Measurements from ENCODE around the gene CLIC6. TPM values are rescaled to one million over a fixed set of nuclear protein-coding genes. Genes with fewer than 3 reads are reported as not detected.

The CLIC6 gene
- total RNA-seq, 2 donors from 2014 or later: 3.4 to 7.0 TPM

DNA sequence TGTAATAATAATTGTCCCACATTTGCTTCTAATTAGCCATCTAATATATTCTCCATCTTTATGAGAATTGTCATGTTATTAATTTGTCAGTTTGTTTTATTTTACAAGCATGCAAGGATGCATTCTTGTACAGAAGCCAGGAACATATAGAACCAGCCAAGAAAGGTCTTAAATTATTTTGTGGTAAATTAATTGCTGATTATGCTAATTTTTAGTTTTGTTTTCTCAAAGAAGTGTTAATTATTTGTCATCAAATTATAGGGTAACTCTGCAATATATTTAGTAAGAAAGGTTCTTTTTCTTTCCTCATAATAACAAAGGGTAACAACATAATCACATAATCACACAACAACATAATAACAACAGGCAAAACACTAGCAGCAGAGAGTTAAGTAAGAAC lies 5.7 kb downstream of the CLIC6 start:
- Histone ChIP-seq H3K9me3 (no peaks in the 10 kb centered on the region), H3K4me1 (replicated peaks) (no peaks in the 10 kb centered on the region), H3K27ac (no peak overlapping the region), H3K27me3 (replicated peaks; ENCODE audit: insufficient read depth) (no peaks in the 10 kb centered on the region), H3K4me3 (no peak overlapping the region), H3K36me3 (no peaks in the 10 kb centered on the region)
- intact Hi-C loops (cut with DNase I): no loop called here
- TF ChIP-seq POLR2AphosphoS5 (IDR thresholded peaks at IDR 0.05) (no peak), POLR2A (IDR thresholded peaks at IDR 0.05) (no peak)
- TF ChIP-seq, protein P1, sequence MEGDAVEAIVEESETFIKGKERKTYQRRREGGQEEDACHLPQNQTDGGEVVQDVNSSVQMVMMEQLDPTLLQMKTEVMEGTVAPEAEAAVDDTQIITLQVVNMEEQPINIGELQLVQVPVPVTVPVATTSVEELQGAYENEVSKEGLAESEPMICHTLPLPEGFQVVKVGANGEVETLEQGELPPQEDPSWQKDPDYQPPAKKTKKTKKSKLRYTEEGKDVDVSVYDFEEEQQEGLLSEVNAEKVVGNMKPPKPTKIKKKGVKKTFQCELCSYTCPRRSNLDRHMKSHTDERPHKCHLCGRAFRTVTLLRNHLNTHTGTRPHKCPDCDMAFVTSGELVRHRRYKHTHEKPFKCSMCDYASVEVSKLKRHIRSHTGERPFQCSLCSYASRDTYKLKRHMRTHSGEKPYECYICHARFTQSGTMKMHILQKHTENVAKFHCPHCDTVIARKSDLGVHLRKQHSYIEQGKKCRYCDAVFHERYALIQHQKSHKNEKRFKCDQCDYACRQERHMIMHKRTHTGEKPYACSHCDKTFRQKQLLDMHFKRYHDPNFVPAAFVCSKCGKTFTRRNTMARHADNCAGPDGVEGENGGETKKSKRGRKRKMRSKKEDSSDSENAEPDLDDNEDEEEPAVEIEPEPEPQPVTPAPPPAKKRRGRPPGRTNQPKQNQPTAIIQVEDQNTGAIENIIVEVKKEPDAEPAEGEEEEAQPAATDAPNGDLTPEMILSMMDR (IDR thresholded peaks at IDR 0.05): no peak
- DNase-seq (ENCODE audit: low spot score): no peak

DNA sequence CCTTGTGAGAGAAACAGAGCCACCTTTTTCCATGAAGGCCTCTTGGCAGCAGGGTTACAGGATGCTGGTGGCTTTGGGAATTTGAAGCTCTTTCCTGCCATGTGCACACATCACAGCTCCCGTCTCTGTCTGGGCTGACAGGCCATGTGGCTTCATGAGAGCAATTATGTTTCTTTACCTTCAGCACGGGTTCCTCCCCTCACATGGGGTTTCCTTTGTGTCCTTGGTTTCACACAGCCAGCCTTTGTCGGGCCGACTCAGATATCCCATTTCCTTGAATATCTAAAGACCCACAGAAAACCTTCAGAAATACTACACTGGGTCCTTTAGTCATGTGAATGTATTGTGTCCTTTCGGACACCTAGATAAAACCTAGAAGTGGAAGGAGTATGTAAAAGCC lies 7.1 kb downstream of the CLIC6 start:
- Histone ChIP-seq H3K9me3 (no peaks in the 10 kb centered on the region), H3K36me3 (no peaks in the 10 kb centered on the region), H3K27me3 (replicated peaks; ENCODE audit: insufficient read depth) (no peaks in the 10 kb centered on the region), H3K27ac (no peak overlapping the region), H3K4me3 (no peak overlapping the region), H3K4me1 (replicated peaks) (no peaks in the 10 kb centered on the region)
- intact Hi-C loops (cut with DNase I): no loop called here
- TF ChIP-seq, protein P1 (IDR thresholded peaks at IDR 0.05): no peak
- TF ChIP-seq POLR2A (IDR thresholded peaks at IDR 0.05) (no peak), POLR2AphosphoS5 (IDR thresholded peaks at IDR 0.05) (no peak)
- 78% methylated on average over 5 of the region's 5 CpGs for WGBS
- no peak for DNase-seq (ENCODE audit: low spot score)

DNA sequence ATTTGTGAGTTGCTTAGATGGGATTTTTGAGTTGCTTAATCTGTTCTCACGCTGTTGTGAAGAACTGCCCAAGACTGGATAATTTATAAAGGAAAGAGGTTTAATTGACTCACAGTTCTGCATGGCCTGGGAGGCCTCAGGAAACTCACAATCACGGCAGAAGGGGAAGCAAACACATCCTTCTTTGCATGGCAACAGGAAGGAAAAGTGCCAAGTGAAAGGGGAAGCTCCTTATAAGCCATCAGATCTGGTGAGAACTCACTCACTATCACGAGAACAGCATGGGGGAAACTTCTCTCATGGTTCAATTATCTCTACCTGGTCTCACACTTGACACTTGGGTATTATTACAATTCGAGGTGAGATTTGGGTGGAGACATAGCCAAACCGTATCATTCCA lies 10.3 kb downstream of the CLIC6 start:
- intact Hi-C loops (cut with DNase I): no loop called here
- TF ChIP-seq, protein P1 (IDR thresholded peaks at IDR 0.05): no peak
- TF ChIP-seq POLR2A (IDR thresholded peaks at IDR 0.05) (no peak), POLR2AphosphoS5 (IDR thresholded peaks at IDR 0.05) (no peak)
- DNase-seq (ENCODE audit: low spot score): no peak
- no peak overlapping the region for H3K27ac ChIP-seq
- H3K9me3 ChIP-seq: no peaks in the 10 kb centered on the region
- H3K4me3 ChIP-seq: no peak overlapping the region
- H3K27me3 ChIP-seq (replicated peaks; ENCODE audit: insufficient read depth): no peaks in the 10 kb centered on the region
- H3K4me1 ChIP-seq (replicated peaks): no peaks in the 10 kb centered on the region
- 73% methylated on average over 5 of the region's 5 CpGs for WGBS
- no peaks in the 10 kb centered on the region for H3K36me3 ChIP-seq

DNA sequence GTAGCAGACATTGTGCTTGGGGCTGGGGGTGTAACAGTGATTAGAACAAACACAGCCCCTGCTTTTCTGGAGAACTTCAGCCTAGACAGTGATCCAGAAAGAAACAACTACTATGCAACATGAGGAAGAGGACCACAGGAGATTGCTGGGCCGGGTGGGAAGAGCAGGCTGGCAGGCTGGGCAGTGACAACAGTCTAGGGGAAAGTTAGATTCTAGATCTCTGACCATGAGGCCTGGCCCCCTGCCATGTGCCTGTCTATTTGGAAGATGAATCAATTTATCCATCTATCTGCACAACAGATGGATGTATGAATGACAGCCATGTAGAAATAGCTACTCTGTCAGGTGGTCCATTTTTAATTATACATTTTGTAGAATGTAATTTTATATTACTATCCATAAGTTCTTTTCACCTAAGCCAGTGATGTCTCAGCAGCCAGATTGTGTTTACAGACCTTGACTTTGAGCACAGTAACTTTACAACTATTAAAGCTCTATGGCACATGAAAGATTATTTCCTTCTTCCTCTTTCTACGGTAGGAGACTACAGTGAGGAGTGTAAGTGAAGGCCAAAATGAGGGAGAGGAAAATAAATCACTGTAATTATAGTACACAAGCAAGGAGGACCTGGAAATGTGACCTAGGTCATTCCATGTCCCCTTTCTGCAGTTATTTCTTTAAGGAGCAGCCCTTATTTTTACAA lies 15.5 kb downstream of the CLIC6 start:
- Histone ChIP-seq H3K27ac (no peak overlapping the region), H3K9me3 (no peaks in the 10 kb centered on the region), H3K27me3 (replicated peaks; ENCODE audit: insufficient read depth) (no peaks in the 10 kb centered on the region), H3K4me3 (no peak overlapping the region), H3K36me3 (no peaks in the 10 kb centered on the region), H3K4me1 (replicated peaks) (peaks cover 2% of the 10 kb centered on the region)
- DNase-seq (ENCODE audit: low spot score): no peak
- intact Hi-C loops (cut with DNase I): no loop called here
- TF ChIP-seq, protein P1 (IDR thresholded peaks at IDR 0.05): no peak
- peak; percentile 41 for TF ChIP-seq POLR2AphosphoS5 (IDR thresholded peaks at IDR 0.05)
- TF ChIP-seq POLR2A (IDR thresholded peaks at IDR 0.05): no peak
- WGBS: 41% methylated on average over 2 of the region's 2 CpGs

DNA sequence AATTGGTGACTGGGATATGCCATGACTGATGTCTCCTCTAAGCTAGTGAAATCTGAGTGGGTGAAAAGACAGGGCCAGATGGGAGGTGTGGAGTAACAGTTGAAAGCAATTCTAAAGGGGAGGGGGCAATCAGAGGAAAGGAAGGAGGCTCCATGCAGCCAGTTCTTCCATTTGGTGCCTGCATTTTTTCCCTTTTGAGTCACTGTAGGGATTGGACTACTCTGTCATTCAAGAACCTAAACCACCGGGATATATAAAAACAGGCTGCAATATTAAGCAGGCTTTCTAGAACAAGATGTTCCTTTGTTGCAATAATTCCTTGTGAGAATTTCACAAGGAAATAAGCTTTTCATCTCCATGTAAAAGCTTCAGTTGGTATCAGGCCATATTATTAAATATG lies 18.3 kb downstream of the CLIC6 start:
- TF ChIP-seq POLR2AphosphoS5 (IDR thresholded peaks at IDR 0.05): peak; percentile 31
- TF ChIP-seq, protein P1 (IDR thresholded peaks at IDR 0.05): no peak
- intact Hi-C loops (cut with DNase I): no loop called here
- Histone ChIP-seq H3K27me3 (replicated peaks; ENCODE audit: insufficient read depth) (no peaks in the 10 kb centered on the region), H3K36me3 (no peaks in the 10 kb centered on the region), H3K9me3 (no peaks in the 10 kb centered on the region), H3K27ac (peak overlapping the region in 1 of 2 donors; percentile 19), H3K4me3 (no peak overlapping the region), H3K4me1 (replicated peaks) (peaks cover 2% of the 10 kb centered on the region)
- no peak for DNase-seq (ENCODE audit: low spot score)
- 0% methylated on average over 1 of the region's 1 CpG for WGBS

Data from prostate gland (tissue), 2 donors.